GM23338 (cell line): ENCODE data around the gene COL25A1. TPM values are rescaled to one million over a fixed set of nuclear protein-coding genes. Genes with fewer than 3 reads are reported as not detected.
"Not testable (repeated sequence)": the region's sequence is repeated elsewhere in the genome, so short reads cannot be mapped to it uniquely, and the experiment has no call there.

Experiments used
- ATAC-seq: fragments of 200-7000 bp; cut with Tn5 transposase; 3 replicates; pipeline ENCODE4 v1.9.1; 2020
- DNase-seq: peaks from one replicate; pipeline ENCODE4 v3.0.0-alpha.2; 2015; ENCODE audit warnings: low spot score
- H2AFZ ChIP-seq: fragments of 200-600 bp; sonication (generic); 2 replicates; pipeline ENCODE4 v1.8.0; 2016; ENCODE audit warnings: antibody characterized with exemption, mild to moderate bottlenecking, moderate library complexity
- H3F3A ChIP-seq: fragments of 200-600 bp; sonication (generic); replicated peaks from 2 replicates; pipeline ENCODE4 v1.8.0; 2017; ENCODE audit warnings: antibody characterized with exemption, mixed run types, low read depth
- H3K27ac ChIP-seq: fragments of 200-600 bp; sonication (generic); 2 replicates; pipeline ENCODE4 v1.6.1; 2016; ENCODE audit warnings: low read depth
- H3K27me3 ChIP-seq: fragments of 200-600 bp; sonication (generic); 2 replicates; pipeline ENCODE4 v1.8.0; 2016; ENCODE audit warnings: mild to moderate bottlenecking, mixed run types, moderate library complexity; ENCODE audit not compliant: insufficient read depth
- H3K36me3 ChIP-seq: fragments of 200-600 bp; sonication (generic); 2 replicates; pipeline ENCODE4 v1.8.0; 2016; ENCODE audit warnings: mild to moderate bottlenecking; ENCODE audit not compliant: insufficient read depth
- H3K4me1 ChIP-seq: fragments of 200-600 bp; sonication (generic); 2 replicates; pipeline ENCODE4 v1.8.0; 2016; ENCODE audit warnings: mild to moderate bottlenecking, moderate library complexity; ENCODE audit not compliant: insufficient read depth
- H3K4me2 ChIP-seq: fragments of 200-600 bp; sonication (generic); 2 replicates; pipeline ENCODE4 v1.7.1; 2017; ENCODE audit warnings: mixed run types
- H3K4me3 ChIP-seq: fragments of 200-600 bp; sonication (generic); 2 replicates; pipeline ENCODE4 v1.6.1; 2016; ENCODE audit warnings: mixed run types
- H3K79me2 ChIP-seq: fragments of 200-600 bp; sonication (generic); replicated peaks from 2 replicates; pipeline ENCODE4 v1.8.0; 2017; ENCODE audit warnings: mild to moderate bottlenecking; ENCODE audit not compliant: insufficient read depth
- H3K9me2 ChIP-seq: fragments of 200-600 bp; sonication (generic); 2 replicates; pipeline ENCODE4 v1.8.0; 2017; ENCODE audit not compliant: insufficient read depth
- H4K20me1 ChIP-seq: fragments of 200-600 bp; sonication (generic); replicated peaks from 2 replicates; pipeline ENCODE4 v1.8.0; 2017; ENCODE audit warnings: mild to moderate bottlenecking; ENCODE audit not compliant: insufficient read depth
- H3K27ac Mint-ChIP-seq: 2 replicates; pipeline ENCODE4 v1.8.0; 2020; ENCODE audit warnings: inconsistent platforms, mild to moderate bottlenecking, moderate library complexity, mixed read lengths
- H3K27me3 Mint-ChIP-seq: 3 replicates; pipeline ENCODE4 v1.8.0; 2022; ENCODE audit warnings: low read depth, mild to moderate bottlenecking, moderate library complexity, mixed read lengths, inconsistent platforms; ENCODE audit not compliant: insufficient read depth, poor library complexity
- H3K36me3 Mint-ChIP-seq: 3 replicates; pipeline ENCODE4 v1.8.0; 2021; ENCODE audit warnings: low read depth, mild to moderate bottlenecking, inconsistent platforms, moderate library complexity, mixed read lengths
- H3K4me1 Mint-ChIP-seq: 3 replicates; pipeline ENCODE4 v1.8.0; 2020; ENCODE audit warnings: mild to moderate bottlenecking, inconsistent platforms, mixed read lengths
- H3K4me3 Mint-ChIP-seq: 3 replicates; pipeline ENCODE4 v1.8.0; 2021; ENCODE audit warnings: moderate library complexity, mild to moderate bottlenecking, inconsistent platforms, mixed read lengths
- H3K9me3 Mint-ChIP-seq: 3 replicates; pipeline ENCODE4 v1.8.0; 2020; ENCODE audit warnings: moderate library complexity, mild to moderate bottlenecking, inconsistent platforms, mixed read lengths
- CTCF ChIP-seq, 2 experiments: fragments of 200-600 bp in 1 of 2; sonication (generic) in 1 of 2; conservative IDR thresholded peaks; 2 replicates each; pipeline versions ENCODE4 v1.5.1 to v1.6.1; 2016 to 2017; ENCODE audit warnings: antibody characterized with exemption in 2 of 2, low read depth in 2 of 2, mild to moderate bottlenecking in 2 of 2, moderate library complexity in 1 of 2
- EZH2 ChIP-seq: fragments of 200-600 bp; sonication (generic); IDR thresholded peaks from one replicate; pipeline ENCODE4 v1.8.0; 2017; ENCODE audit warnings: antibody characterized with exemption, mild to moderate bottlenecking, low read depth; ENCODE audit not compliant: unreplicated experiment
- JUNB ChIP-seq: IDR thresholded peaks from one replicate; pipeline ENCODE4 v1.6.1; 2016; ENCODE audit warnings: antibody characterized with exemption; ENCODE audit not compliant: unreplicated experiment
- POLR2AphosphoS5 ChIP-seq: IDR thresholded peaks from 2 replicates; pipeline ENCODE4 v1.6.1; 2016; ENCODE audit warnings: antibody characterized with exemption, low read depth
- REST ChIP-seq: IDR thresholded peaks from one replicate; pipeline ENCODE4 v1.6.1; 2018; ENCODE audit warnings: antibody characterized with exemption; ENCODE audit not compliant: unreplicated experiment
- ZNF331 ChIP-seq: fragments of 250-450 bp; sonication (Bioruptor Pico); IDR thresholded peaks from 2 replicates; pipeline ENCODE4 v1.5.0; 2020; ENCODE audit warnings: low read depth, mild to moderate bottlenecking, moderate library complexity
- polyA plus RNA-seq: library from polyadenylated mRNA; unstranded; fragments of >200 nt; fragmentation: Nextera tagmentation; extraction: Ambion mirVana; gene quantifications from 2 replicates; pipeline ENCODE4 v1.2.1, GENCODE V29; 2016
- total RNA-seq: library from RNA; depleted of rRNA; stranded (reverse); fragments of >200 nt; shearing (Covaris generic); gene quantifications from 2 replicates; pipeline ENCODE4 v1.2.3, GENCODE V29; 2014

Gene COL25A1
- total and polyA plus RNA-seq, 2 experiments from 2014 or later, result 3.9 to 5.6 TPM

- Histone ChIP-seq H3K9me2 (no peaks in the 10 kb centered on the region), H3K79me2 (no peaks in the 10 kb centered on the region), H3K27me3 (no peaks in the 10 kb centered on the region), H2AFZ (no peak overlapping the region), H3K4me3 (no peak overlapping the region), H3K27ac (no peak overlapping the region), H3F3A (no peaks in the 10 kb centered on the region), H3K4me1 (no peaks in the 10 kb centered on the region), H4K20me1 (no peaks in the 10 kb centered on the region), H3K4me2 (no peak overlapping the region), H3K36me3 (no peaks in the 10 kb centered on the region)
- peak; percentile 44 for DNase-seq
- 0 out of 4 replicates have a peak, but pooled peaks of 1 of the 2 experiments have one; percentile 11 for TF ChIP-seq CTCF (conservative IDR thresholded peaks at IDR 0.05; ENCODE audit: low read depth in 2 of 2)
- no peak for TF ChIP-seq ZNF331
- no peak overlapping the region for H3K4me3 Mint-ChIP-seq
- no peaks in the 10 kb centered on the region for H3K9me3 Mint-ChIP-seq
- H3K27ac Mint-ChIP-seq, result peak overlapping the region; percentile 49; the same call in 1 of the 2 replicates
- no peaks in the 10 kb centered on the region for H3K27me3 Mint-ChIP-seq
- peaks cover 11% of the 10 kb centered on the region for H3K4me1 Mint-ChIP-seq
- peak; percentile 77 for ATAC-seq
- no peaks in the 10 kb centered on the region for H3K36me3 Mint-ChIP-seq
These were observed 362.3 kb downstream of the COL25A1 start for GRCh38 chr4:108940149-108940548.

DNA sequence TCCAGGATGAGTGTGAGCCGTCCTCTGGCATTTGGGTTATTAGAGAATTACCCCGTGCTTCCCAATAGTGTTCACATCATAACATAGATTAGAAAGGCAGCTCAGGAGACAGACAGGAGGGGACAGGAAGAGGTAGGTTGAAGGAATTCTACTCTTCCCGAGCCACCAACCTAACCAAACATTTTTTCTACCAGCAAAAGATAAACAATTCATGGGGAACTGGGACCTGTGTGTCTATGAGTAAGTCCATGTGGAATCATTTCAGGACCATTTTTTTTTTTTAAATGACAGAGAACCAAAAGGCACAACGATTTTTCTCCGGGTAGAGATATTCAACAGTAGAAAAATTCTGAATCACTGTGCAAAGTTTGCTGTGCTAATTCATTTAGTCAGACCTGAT lies 365.4 kb downstream of the COL25A1 start:
- DNase-seq (no peak), ATAC-seq (no peak)
- Mint-ChIP-seq H3K27ac (no peak overlapping the region), H3K4me3 (no peak overlapping the region), H3K27me3 (no peaks in the 10 kb centered on the region), H3K4me1 (peaks cover 11% of the 10 kb centered on the region), H3K36me3 (no peaks in the 10 kb centered on the region), H3K9me3 (no peaks in the 10 kb centered on the region)
- no peaks in the 10 kb centered on the region for H3F3A ChIP-seq
- H3K27me3 ChIP-seq, result no peaks in the 10 kb centered on the region
- H2AFZ ChIP-seq, result no peak overlapping the region
- no peak overlapping the region for H3K27ac ChIP-seq
- H3K9me2 ChIP-seq, result no peaks in the 10 kb centered on the region
- H3K4me3 ChIP-seq, result no peak overlapping the region
- H3K4me1 ChIP-seq, result no peaks in the 10 kb centered on the region
- H4K20me1 ChIP-seq, result no peaks in the 10 kb centered on the region
- no peak overlapping the region for H3K4me2 ChIP-seq
- no peaks in the 10 kb centered on the region for H3K79me2 ChIP-seq
- TF ChIP-seq CTCF (conservative IDR thresholded peaks at IDR 0.05; ENCODE audit: low read depth in 2 of 2), result no peak
- no peak for TF ChIP-seq POLR2AphosphoS5
- TF ChIP-seq JUNB, result no peak
- no peak for TF ChIP-seq REST
- TF ChIP-seq EZH2, result no peak
- H3K36me3 ChIP-seq, result no peaks in the 10 kb centered on the region

DNA sequence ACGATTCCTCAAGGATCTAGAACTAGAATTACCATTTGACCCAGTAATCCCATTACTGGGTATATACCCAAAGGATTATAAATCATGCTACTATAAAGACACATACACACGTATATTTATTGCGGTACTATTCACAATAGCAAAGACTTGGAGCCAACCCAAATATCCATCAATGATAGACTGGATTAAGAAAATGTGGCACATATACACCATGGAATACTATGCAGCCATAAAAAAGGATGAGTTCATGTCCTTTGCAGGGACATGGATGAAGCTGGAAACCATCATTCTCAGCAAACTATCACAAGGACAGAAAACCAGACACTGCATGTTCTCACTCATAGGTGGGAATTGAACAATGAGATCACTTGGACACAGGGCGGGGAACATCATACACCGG lies 368.5 kb downstream of the COL25A1 start:
- not testable (repeated sequence) for H3K27me3 Mint-ChIP-seq, H3F3A ChIP-seq, ATAC-seq, H3K9me2 ChIP-seq, H3K4me2 ChIP-seq, H3K9me3 Mint-ChIP-seq, H3K27me3 ChIP-seq, H4K20me1 ChIP-seq, H2AFZ ChIP-seq, H3K36me3 ChIP-seq, DNase-seq, H3K79me2 ChIP-seq, H3K36me3 Mint-ChIP-seq, H3K4me3 Mint-ChIP-seq, H3K4me1 ChIP-seq, H3K27ac Mint-ChIP-seq, H3K4me3 ChIP-seq, H3K27ac ChIP-seq
- H3K4me1 Mint-ChIP-seq, result peaks cover 16% of the 10 kb centered on the region
